ENCODE measurements around the gene CEBPG. TPM values are rescaled to one million over a fixed set of nuclear protein-coding genes. Genes with fewer than 3 reads are reported as not detected.
A peak's percentile ranks its signal among the peaks of the same experiment; 100 is the strongest.

The CEBPG gene
- total RNA-seq, 6 experiments from 2014 or later: 15.0 to 32.3 (median 27.1) TPM

DNA sequence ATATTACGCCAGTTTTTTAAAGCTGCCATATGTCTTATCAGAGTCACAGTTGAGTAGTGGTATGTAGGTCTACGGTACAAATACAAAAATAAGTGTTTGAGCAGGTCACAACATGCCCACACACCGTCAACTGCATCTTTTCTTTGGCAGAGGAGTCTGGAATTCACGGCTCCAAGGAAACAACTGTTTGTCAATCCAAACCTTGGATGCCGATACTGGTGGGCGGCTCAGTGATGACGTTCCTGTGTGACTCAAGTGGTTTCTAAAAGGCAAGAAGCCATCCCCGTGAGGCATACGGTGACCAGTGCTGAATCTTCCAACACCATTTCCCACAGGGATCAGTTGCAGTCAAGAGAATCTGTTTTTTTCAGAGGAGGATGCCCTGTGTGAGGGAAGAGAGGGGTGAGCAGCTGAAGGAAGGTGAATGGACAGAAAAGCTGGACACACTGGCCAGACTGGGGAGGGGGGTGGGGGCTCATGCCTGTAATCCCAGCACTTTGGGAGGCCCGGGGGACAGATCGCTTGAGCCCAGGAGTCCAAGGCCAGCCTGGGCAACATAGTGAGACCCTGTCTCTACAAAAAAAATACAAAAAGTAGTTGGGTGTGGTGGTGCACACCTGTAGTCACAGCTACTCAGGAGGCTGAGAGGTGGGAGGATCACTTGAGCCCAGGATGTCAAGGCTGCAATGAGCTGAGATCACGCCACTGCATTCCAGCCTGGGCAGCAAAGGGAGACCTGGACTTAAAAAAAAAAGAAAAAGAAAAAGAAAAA lies 22.8 kb upstream of the CEBPG start:
- Histone ChIP-seq H3K27ac (peak overlapping the region in 1 of 3 donors; percentile 79), H3K4me3 (no peak overlapping the region), H3K36me3 (no peaks in the 10 kb centered on the region), H3K4me1 (peaks cover 0 to 24% (median 12%) of the 10 kb centered on the region in 4 donors), H3K9me3 (no peaks in the 10 kb centered on the region), H3K27me3 (no peaks in the 10 kb centered on the region)
- TF ChIP-seq, protein P1, sequence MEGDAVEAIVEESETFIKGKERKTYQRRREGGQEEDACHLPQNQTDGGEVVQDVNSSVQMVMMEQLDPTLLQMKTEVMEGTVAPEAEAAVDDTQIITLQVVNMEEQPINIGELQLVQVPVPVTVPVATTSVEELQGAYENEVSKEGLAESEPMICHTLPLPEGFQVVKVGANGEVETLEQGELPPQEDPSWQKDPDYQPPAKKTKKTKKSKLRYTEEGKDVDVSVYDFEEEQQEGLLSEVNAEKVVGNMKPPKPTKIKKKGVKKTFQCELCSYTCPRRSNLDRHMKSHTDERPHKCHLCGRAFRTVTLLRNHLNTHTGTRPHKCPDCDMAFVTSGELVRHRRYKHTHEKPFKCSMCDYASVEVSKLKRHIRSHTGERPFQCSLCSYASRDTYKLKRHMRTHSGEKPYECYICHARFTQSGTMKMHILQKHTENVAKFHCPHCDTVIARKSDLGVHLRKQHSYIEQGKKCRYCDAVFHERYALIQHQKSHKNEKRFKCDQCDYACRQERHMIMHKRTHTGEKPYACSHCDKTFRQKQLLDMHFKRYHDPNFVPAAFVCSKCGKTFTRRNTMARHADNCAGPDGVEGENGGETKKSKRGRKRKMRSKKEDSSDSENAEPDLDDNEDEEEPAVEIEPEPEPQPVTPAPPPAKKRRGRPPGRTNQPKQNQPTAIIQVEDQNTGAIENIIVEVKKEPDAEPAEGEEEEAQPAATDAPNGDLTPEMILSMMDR (IDR thresholded peaks at IDR 0.05): no peak
- no peak for TF ChIP-seq POLR2A (IDR thresholded peaks at IDR 0.05)
- WGBS (ENCODE audit: insufficient coverage, low coverage, low lambda C conversion rate, missing lambda C conversion rate): 65% methylated on average over 6 of the region's 12 CpGs
- no peak for DNase-seq
- intact Hi-C loops (cut with DNase I): no loop called here
- ATAC-seq: peak in 1 of 4 donors; percentile 4

DNA sequence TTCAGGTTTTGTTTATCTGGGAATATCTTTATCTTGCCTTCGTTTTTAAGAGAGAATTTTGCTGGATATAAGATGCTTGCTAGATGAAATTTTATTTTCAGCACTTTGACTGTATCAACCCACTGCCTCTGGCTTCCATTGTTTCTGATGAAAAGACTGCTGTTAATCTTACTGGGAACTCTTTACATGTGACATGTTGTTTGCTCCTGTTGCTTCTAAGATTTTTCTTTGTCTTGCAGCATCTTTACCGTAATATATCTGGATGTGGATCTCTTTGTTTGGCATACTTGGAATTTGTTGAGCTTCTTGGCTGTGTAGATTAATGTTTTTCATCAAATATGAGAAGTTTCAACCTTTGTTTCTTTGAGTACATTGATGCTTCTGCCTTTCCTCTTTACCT lies 18.0 kb upstream of the CEBPG start:
- intact Hi-C loops (cut with DNase I): no loop called here
- no peak for TF ChIP-seq POLR2A (IDR thresholded peaks at IDR 0.05)
- TF ChIP-seq, protein P1 (IDR thresholded peaks at IDR 0.05): no peak
- Histone ChIP-seq H3K36me3 (no peaks in the 10 kb centered on the region), H3K4me1 (no peaks in the 10 kb centered on the region), H3K9me3 (no peaks in the 10 kb centered on the region), H3K4me3 (no peak overlapping the region), H3K27me3 (no peaks in the 10 kb centered on the region), H3K27ac (no peak overlapping the region)
- no peak for DNase-seq
- ATAC-seq: no peak
- 52% methylated on average over 2 of the region's 2 CpGs for WGBS (ENCODE audit: insufficient coverage, low coverage, low lambda C conversion rate, missing lambda C conversion rate)

DNA sequence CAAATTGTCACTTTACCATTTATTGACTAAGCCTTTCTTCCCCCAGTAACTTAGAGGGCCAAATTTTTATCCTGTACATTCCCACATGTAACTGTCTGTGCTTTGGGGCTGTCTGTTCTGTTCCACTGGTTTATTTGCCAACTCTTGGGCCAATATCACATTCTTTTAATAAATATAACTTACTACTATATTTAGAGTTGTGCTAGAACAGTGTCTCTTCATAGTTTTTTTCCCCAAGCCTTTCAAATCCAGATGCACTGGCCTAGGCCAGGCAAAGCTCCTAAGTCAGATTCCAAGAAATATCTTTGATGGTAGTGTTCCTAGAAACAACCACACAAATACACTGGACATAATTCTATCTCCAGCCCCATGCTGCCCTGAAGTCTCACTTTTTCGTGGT lies 16.0 kb upstream of the CEBPG start:
- no peaks in the 10 kb centered on the region for H3K4me1 ChIP-seq
- H3K4me3 ChIP-seq: no peak overlapping the region
- intact Hi-C loops (cut with DNase I): no loop called here
- no peaks in the 10 kb centered on the region for H3K36me3 ChIP-seq
- H3K27ac ChIP-seq: no peak overlapping the region
- TF ChIP-seq, protein P1 (IDR thresholded peaks at IDR 0.05): no peak
- TF ChIP-seq POLR2A (IDR thresholded peaks at IDR 0.05): no peak
- no peak for ATAC-seq
- DNase-seq: no peak
- H3K27me3 ChIP-seq: no peaks in the 10 kb centered on the region
- no peaks in the 10 kb centered on the region for H3K9me3 ChIP-seq
- 53% methylated on average over 1 of the region's 1 CpG for WGBS (ENCODE audit: insufficient coverage, low coverage, low lambda C conversion rate, missing lambda C conversion rate)

DNA sequence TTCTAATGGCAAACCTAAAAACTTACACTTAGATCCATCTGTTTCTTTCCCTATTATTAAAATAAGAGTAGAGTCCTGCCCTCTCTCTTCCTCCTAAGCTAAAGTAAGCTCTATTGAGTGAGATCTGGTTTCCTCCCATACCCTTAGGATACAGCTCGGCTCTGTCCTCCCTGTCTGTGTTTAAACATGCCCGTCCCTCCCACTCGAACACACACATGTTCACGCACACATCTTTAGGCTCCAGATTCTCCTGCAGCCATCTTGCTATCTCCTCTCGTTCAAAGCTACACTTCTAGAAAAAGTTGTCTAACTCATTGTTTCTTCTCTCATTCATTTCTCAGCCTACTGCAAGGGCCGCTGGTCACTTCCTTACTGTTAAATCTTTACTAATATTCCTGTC lies 15.1 kb upstream of the CEBPG start:
- no peaks in the 10 kb centered on the region for H3K9me3 ChIP-seq
- H3K27me3 ChIP-seq: no peaks in the 10 kb centered on the region
- no peak for ATAC-seq
- 70% methylated on average over 6 of the region's 6 CpGs for WGBS (ENCODE audit: insufficient coverage, low coverage, low lambda C conversion rate, missing lambda C conversion rate)
- no peak overlapping the region for H3K27ac ChIP-seq
- no peak overlapping the region for H3K4me3 ChIP-seq
- H3K4me1 ChIP-seq: no peaks in the 10 kb centered on the region
- intact Hi-C loops (cut with DNase I): no loop called here
- TF ChIP-seq POLR2A (IDR thresholded peaks at IDR 0.05): no peak
- TF ChIP-seq, protein P1 (IDR thresholded peaks at IDR 0.05): no peak
- no peaks in the 10 kb centered on the region for H3K36me3 ChIP-seq
- DNase-seq: no peak
